ENCODE data around the gene ANGPTL2.

The ANGPTL2 gene

DNA sequence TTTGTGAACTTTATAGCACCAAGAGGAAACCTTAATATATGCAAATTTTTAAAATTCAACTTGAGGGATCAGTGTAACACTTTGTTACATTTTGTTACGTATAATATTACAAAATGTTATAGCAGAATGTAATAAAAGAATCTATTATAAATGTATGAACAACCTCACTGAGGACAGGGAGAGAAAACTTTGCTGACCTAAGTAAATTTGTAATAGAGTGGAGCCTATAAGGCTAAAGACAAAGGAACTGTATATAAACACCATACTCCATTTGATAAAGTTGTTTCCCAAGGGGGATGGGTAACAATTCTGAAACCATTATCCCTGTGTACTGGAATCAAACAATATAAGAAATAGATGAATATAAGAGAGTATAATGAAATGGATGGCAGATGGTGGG, 77.3 kb downstream of the ANGPTL2 start:
- H3K27ac ChIP-seq (ENCODE audit: low read length), result no peak overlapping the region
- no peak overlapping the region for H3K4me3 ChIP-seq (ENCODE audit: low read length)
- H3K9me3 ChIP-seq (ENCODE audit: insufficient read depth, low read depth, low read length), result no peaks in the 10 kb centered on the region
- no peaks in the 10 kb centered on the region for H3K36me3 ChIP-seq (ENCODE audit: insufficient read depth, low read depth, low read length)
- H3K4me1 ChIP-seq (ENCODE audit: insufficient read depth, low read length), result no peaks in the 10 kb centered on the region
- H3K27me3 ChIP-seq (ENCODE audit: insufficient read depth, low read length), result no peaks in the 10 kb centered on the region
- no peak overlapping the region for H3K9ac ChIP-seq (ENCODE audit: low read depth, low read length)

GRCh38 chr9:127039492-127039891, 82.9 kb downstream of the ANGPTL2 start:
- Histone ChIP-seq H3K9me3 (ENCODE audit: insufficient read depth, low read depth, low read length) (no peaks in the 10 kb centered on the region), H3K4me3 (ENCODE audit: low read length) (no peak overlapping the region), H3K4me1 (ENCODE audit: insufficient read depth, low read length) (no peaks in the 10 kb centered on the region), H3K27me3 (ENCODE audit: insufficient read depth, low read length) (no peaks in the 10 kb centered on the region), H3K9ac (ENCODE audit: low read depth, low read length) (no peak overlapping the region), H3K36me3 (ENCODE audit: insufficient read depth, low read depth, low read length) (no peaks in the 10 kb centered on the region), H3K27ac (ENCODE audit: low read length) (no peak overlapping the region)

- Histone ChIP-seq H3K27me3 (ENCODE audit: insufficient read depth, low read length) (no peaks in the 10 kb centered on the region), H3K36me3 (ENCODE audit: insufficient read depth, low read depth, low read length) (no peaks in the 10 kb centered on the region), H3K4me3 (ENCODE audit: low read length) (no peak overlapping the region), H3K27ac (ENCODE audit: low read length) (no peak overlapping the region), H3K4me1 (ENCODE audit: insufficient read depth, low read length) (no peaks in the 10 kb centered on the region), H3K9me3 (ENCODE audit: insufficient read depth, low read depth, low read length) (no peaks in the 10 kb centered on the region), H3K9ac (ENCODE audit: low read depth, low read length) (no peak overlapping the region)
Observed at GRCh38 chr9:127038531-127038930, 83.9 kb downstream of the ANGPTL2 start.
